HTR-8/SVneo (cell line): Measurements from ENCODE around the gene MOB1A.

Experiments used
- DNase-seq: peaks from one replicate; pipeline ENCODE4 v3.0.0; 2011; ENCODE audit warnings: low spot score, mixed read lengths; ENCODE audit not compliant: insufficient read length
- FAIRE-seq: peaks from 2 replicates; lab custom pipeline; 2011; peaks lifted over from hg19 to GRCh38; lab: Jason Lieb, UNC

The MOB1A gene

GRCh38 chr2:74110537-74110936 is 68.1 kb downstream of the MOB1A start:
- FAIRE-seq (no peak), DNase-seq (no peak)

DNA sequence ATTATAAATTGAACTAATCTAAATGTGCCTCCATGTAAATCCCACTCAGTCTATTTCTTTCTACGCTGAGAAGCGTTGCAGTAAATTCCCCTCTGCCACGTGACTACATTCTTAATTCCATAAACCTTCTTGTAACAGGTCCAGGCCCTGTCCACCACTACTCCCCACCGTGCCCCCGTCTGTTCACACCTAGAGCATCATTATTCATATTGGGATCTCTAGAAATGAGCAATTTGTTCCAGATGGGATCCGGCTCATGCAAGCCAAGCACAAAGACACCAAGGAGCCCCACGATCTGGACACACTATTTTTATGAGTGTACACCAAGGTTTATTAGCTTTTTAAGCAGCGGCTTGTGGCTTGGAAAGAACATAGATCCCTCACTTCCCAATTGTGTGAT is 69.1 kb downstream of the MOB1A start:
- DNase-seq: no peak
- FAIRE-seq: no peak

DNA sequence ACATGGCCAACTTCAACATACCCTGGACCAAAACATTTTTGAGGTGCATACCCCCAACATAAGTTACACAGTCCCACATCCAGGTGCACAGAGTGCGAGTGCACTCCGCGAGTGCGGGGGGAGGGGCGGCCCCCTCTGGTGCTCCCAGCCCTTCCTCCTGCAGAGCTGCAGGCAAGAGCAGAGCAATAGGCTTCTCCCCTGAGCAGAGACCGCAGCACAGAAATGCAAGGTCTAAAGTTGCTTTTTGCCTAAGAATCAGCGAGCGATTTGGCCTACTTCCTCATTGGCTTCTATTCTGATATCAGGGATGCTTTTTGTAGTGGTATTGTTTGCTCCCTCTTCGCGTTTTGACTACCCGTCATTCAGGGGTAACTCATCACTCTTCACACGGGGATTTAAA is 71.6 kb downstream of the MOB1A start:
- FAIRE-seq (no peak), DNase-seq (no peak)

DNA sequence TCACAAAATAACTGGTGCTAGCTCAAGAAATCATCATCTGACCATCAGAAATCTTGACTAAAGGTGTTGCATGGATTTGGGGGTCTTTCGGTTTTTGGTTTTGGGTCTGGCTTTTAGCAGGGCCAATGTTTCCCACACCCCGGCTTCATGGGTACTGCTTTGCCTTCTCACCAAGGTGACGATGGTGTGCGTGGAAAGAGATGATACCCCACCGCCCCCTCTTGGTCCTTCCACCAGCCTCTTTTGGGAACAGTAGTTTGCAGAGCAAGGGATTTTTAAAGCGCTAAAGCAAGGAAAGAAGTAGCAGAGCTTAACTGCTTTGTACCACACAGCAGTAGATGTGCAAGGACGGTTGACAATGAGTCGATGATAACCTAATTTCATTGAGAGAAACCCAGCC is 73.3 kb downstream of the MOB1A start:
- FAIRE-seq (no peak), DNase-seq (no peak)

DNA sequence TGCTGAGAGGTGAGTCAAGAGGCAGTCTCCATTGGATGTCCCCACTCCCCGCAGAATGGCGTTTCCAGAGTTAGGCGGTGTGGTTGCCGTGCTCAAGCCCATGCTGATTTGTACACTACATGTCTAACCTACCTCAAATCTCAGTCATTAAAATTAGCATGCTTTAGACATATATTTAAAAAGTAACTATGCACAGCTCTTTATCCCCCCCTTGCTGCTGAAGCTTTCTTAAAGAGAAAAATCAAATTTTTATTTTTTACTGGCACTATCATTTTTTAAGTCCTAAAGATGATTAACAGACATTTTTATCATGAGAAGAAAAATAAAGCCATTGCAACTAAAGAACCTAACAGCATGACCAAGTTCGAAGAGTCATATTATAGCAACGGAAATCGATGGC is 73.8 kb downstream of the MOB1A start:
- FAIRE-seq: no peak
- no peak for DNase-seq

DNA sequence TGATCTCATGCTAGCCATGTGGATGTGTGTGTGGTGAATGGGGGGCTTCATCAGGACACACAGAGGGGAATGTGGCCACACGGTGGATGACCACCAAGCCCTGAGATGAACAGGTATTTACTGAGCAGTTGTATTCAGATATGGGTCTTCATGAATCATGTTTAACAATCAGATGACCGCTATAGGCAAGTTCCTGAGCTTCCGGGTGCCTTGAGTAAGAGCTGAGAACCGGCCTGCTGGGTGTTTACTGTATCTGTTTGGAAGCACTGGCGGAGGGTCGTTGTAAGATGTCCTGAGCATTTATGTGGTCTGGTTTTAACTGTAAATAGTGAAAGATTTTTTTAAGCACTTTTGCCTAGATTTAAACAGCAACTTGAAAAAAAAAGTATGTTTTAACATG is 74.9 kb downstream of the MOB1A start:
- DNase-seq: no peak
- no peak for FAIRE-seq
